HG03520 (cell line): ENCODE measurements around the gene TPM4.
"Not testable (repeated sequence)": the region's sequence is repeated elsewhere in the genome, so short reads cannot be mapped to it uniquely, and the experiment has no call there.

Source experiments
- ATAC-seq: cut with Tn5 transposase; IDR thresholded peaks from one replicate; pipeline ENCODE4 v1.9.1; 2021; ENCODE audit warnings: mild to moderate bottlenecking, moderate library complexity; ENCODE audit not compliant: unreplicated experiment

The TPM4 gene

GRCh38 chr19:16095071-16095571 lies 18.8 kb downstream of the TPM4 start:
- no peak for ATAC-seq

- no peak for ATAC-seq
Measured at GRCh38 chr19:16096280-16096855, 20.1 kb downstream of the TPM4 start.

GRCh38 chr19:16098416-16098768 lies 22.1 kb downstream of the TPM4 start:
- ATAC-seq = no peak

- no peak for ATAC-seq
Measured at GRCh38 chr19:16098821-16099220, 22.5 kb downstream of the TPM4 start.

- not testable (repeated sequence) for ATAC-seq
Measured at GRCh38 chr19:16099314-16099965, 23.1 kb downstream of the TPM4 start.

GRCh38 chr19:16100524-16100923 lies 24.2 kb downstream of the TPM4 start:
- no peak for ATAC-seq

GRCh38 chr19:16104722-16105121 lies 28.4 kb downstream of the TPM4 start:
- ATAC-seq = no peak

GRCh38 chr19:16106121-16106520 lies 29.8 kb downstream of the TPM4 start:
- ATAC-seq = no peak

GRCh38 chr19:16111160-16111908 lies 35.0 kb downstream of the TPM4 start, which contains the start of gene RAB8A:
Gene RAB8A, plus strand, starts transcription at chr19:16111889. Its CDS starts 13 bp downstream, at chr19:16111902.
- ATAC-seq = peak; percentile 75

- ATAC-seq = no peak
Measured at GRCh38 chr19:16111909-16112752, 35.8 kb downstream of the TPM4 start.

GRCh38 chr19:16112778-16113177 lies 36.5 kb downstream of the TPM4 start:
- no peak for ATAC-seq

- no peak for ATAC-seq
Measured at GRCh38 chr19:16113727-16114126, 37.4 kb downstream of the TPM4 start.

GRCh38 chr19:16115301-16116039 lies 39.2 kb downstream of the TPM4 start:
- no peak for ATAC-seq

GRCh38 chr19:16116067-16116466 lies 39.8 kb downstream of the TPM4 start:
- ATAC-seq = no peak

GRCh38 chr19:16117594-16118033 lies 41.3 kb downstream of the TPM4 start:
- no peak for ATAC-seq

- peak; percentile 67 for ATAC-seq
Measured at GRCh38 chr19:16118489-16119033, 42.3 kb downstream of the TPM4 start.

GRCh38 chr19:16119075-16119857 lies 43.0 kb downstream of the TPM4 start:
- ATAC-seq = not testable (repeated sequence)

GRCh38 chr19:16121141-16121540 lies 44.8 kb downstream of the TPM4 start:
- no peak for ATAC-seq

GRCh38 chr19:16121967-16122366 lies 45.7 kb downstream of the TPM4 start:
- ATAC-seq = no peak
